Measurements from ENCODE around the gene CEP112.

Gene CEP112

GRCh38 chr17:66021757-66022156 lies 170.2 kb downstream of the CEP112 start:
- H2AFZ ChIP-seq (ENCODE audit: low read depth, low read length, severe bottlenecking): no peak overlapping the region
- TF ChIP-seq EZH2phosphoT487 (conservative IDR thresholded peaks at IDR 0.05; ENCODE audit: low read length): no peak
- no peak for TF ChIP-seq CTCF (IDR thresholded peaks at IDR 0.05; ENCODE audit: insufficient read depth, low read length, poor library complexity, severe bottlenecking)

GRCh38 chr17:66018786-66019185 lies 173.1 kb downstream of the CEP112 start:
- H3F3A ChIP-seq (ENCODE audit: insufficient read depth): no peaks in the 10 kb centered on the region
- H3K4me2 ChIP-seq (ENCODE audit: low read depth, low read length, poor library complexity, severe bottlenecking): no peak overlapping the region
- H3K27me3 ChIP-seq (ENCODE audit: low read length): peaks cover 5% of the 10 kb centered on the region; the same call in 1 of the 2 replicates
- H3K36me3 ChIP-seq (ENCODE audit: low read length): no peaks in the 10 kb centered on the region
- no peaks in the 10 kb centered on the region for H4K20me1 ChIP-seq (ENCODE audit: low read depth, low read length)
- no peak overlapping the region for H3K4me3 ChIP-seq (ENCODE audit: insufficient read depth, low read length, poor library complexity, severe bottlenecking)
- TF ChIP-seq CTCF (IDR thresholded peaks at IDR 0.05; ENCODE audit: insufficient read depth, low read length, poor library complexity, severe bottlenecking): no peak
- no peak for TF ChIP-seq EZH2phosphoT487 (conservative IDR thresholded peaks at IDR 0.05; ENCODE audit: low read length)
- H2AFZ ChIP-seq (ENCODE audit: low read depth, low read length, severe bottlenecking): no peak overlapping the region
- no peak overlapping the region for H3K9ac ChIP-seq (ENCODE audit: low read length)
- no peaks in the 10 kb centered on the region for H3K79me2 ChIP-seq (ENCODE audit: insufficient read depth, low read length)
- H3K9me2 ChIP-seq (replicated peaks; ENCODE audit: insufficient read depth, low read length): no peaks in the 10 kb centered on the region
- no peak overlapping the region for H3K27ac ChIP-seq (ENCODE audit: low read depth, low read length)
- H3K9me3 ChIP-seq (ENCODE audit: insufficient read depth, low read length): no peaks in the 10 kb centered on the region

More at GRCh38 chr17:66021757-66022156, 170.2 kb downstream of the CEP112 start:
- Histone ChIP-seq H3K9me2 (replicated peaks; ENCODE audit: insufficient read depth, low read length) (no peaks in the 10 kb centered on the region), H3K4me2 (ENCODE audit: low read depth, low read length, poor library complexity, severe bottlenecking) (no peak overlapping the region), H4K20me1 (ENCODE audit: low read depth, low read length) (no peaks in the 10 kb centered on the region), H3K9me3 (ENCODE audit: insufficient read depth, low read length) (no peaks in the 10 kb centered on the region), H3K9ac (ENCODE audit: low read length) (no peak overlapping the region), H3K27me3 (ENCODE audit: low read length) (peaks cover 5% of the 10 kb centered on the region; the same call in 1 of the 2 replicates), H3K79me2 (ENCODE audit: insufficient read depth, low read length) (no peaks in the 10 kb centered on the region), H3K27ac (ENCODE audit: low read depth, low read length) (no peak overlapping the region), H3K4me3 (ENCODE audit: insufficient read depth, low read length, poor library complexity, severe bottlenecking) (no peak overlapping the region), H3K36me3 (ENCODE audit: low read length) (no peaks in the 10 kb centered on the region), H3F3A (ENCODE audit: insufficient read depth) (no peaks in the 10 kb centered on the region)

- Histone ChIP-seq H3K4me2 (ENCODE audit: low read depth, low read length, poor library complexity, severe bottlenecking) (no peak overlapping the region), H3K9me3 (ENCODE audit: insufficient read depth, low read length) (no peaks in the 10 kb centered on the region), H4K20me1 (ENCODE audit: low read depth, low read length) (no peaks in the 10 kb centered on the region), H3K79me2 (ENCODE audit: insufficient read depth, low read length) (no peaks in the 10 kb centered on the region), H2AFZ (ENCODE audit: low read depth, low read length, severe bottlenecking) (no peak overlapping the region), H3K9ac (ENCODE audit: low read length) (no peak overlapping the region), H3K27me3 (ENCODE audit: low read length) (no peaks in the 10 kb centered on the region), H3K9me2 (replicated peaks; ENCODE audit: insufficient read depth, low read length) (no peaks in the 10 kb centered on the region), H3K36me3 (ENCODE audit: low read length) (no peaks in the 10 kb centered on the region), H3K4me3 (ENCODE audit: insufficient read depth, low read length, poor library complexity, severe bottlenecking) (no peak overlapping the region), H3F3A (ENCODE audit: insufficient read depth) (no peaks in the 10 kb centered on the region), H3K27ac (ENCODE audit: low read depth, low read length) (no peak overlapping the region)
- TF ChIP-seq EZH2phosphoT487 (conservative IDR thresholded peaks at IDR 0.05; ENCODE audit: low read length) (no peak), CTCF (IDR thresholded peaks at IDR 0.05; ENCODE audit: insufficient read depth, low read length, poor library complexity, severe bottlenecking) (no peak)
These were observed 175.7 kb downstream of the CEP112 start for GRCh38 chr17:66016231-66016630.

Data from SU-DHL-6 (cell line).